Fibroblast of mammary gland (primary cell): ENCODE data around the gene KIF26A.
A peak's percentile ranks its signal among the peaks of the same experiment; 100 is the strongest.

ENCODE experiments used
- DNase-seq: peaks from one replicate; pipeline ENCODE4 v3.0.0-alpha.2; 2010; ENCODE audit warnings: low read depth
- H3K4me3 ChIP-seq: 2 replicates; pipeline ENCODE4 v1.5.1; 2011; ENCODE audit warnings: low read depth, mild to moderate bottlenecking, low read length, moderate library complexity; ENCODE audit not compliant: control insufficient read depth
- CTCF ChIP-seq: conservative IDR thresholded peaks from 2 replicates; pipeline ENCODE4 v1.5.1; 2011; ENCODE audit warnings: low read depth, low read length, inconsistent platforms; ENCODE audit not compliant: control insufficient read depth, insufficient read depth

Gene KIF26A

GRCh38 chr14:104136472-104137296, 1.7 kb upstream of the KIF26A start:
- DNase-seq = no peak
- no peak overlapping the region for H3K4me3 ChIP-seq
- no peak for TF ChIP-seq CTCF

GRCh38 chr14:104137297-104138097, 890 bp upstream of the KIF26A start:
- DNase-seq = peak; percentile 32
- peak; percentile 18 for TF ChIP-seq CTCF
- no peak overlapping the region for H3K4me3 ChIP-seq

GRCh38 chr14:104138718-104139459, 502 bp downstream of the KIF26A start:
- no peak for DNase-seq
- H3K4me3 ChIP-seq = no peak overlapping the region
- TF ChIP-seq CTCF = no peak

- no peak for DNase-seq
- TF ChIP-seq CTCF = no peak
- H3K4me3 ChIP-seq = no peak overlapping the region
These were observed 1.2 kb downstream of the KIF26A start for GRCh38 chr14:104139460-104140212.

GRCh38 chr14:104140213-104140462, 1.8 kb downstream of the KIF26A start:
- no peak for DNase-seq
- H3K4me3 ChIP-seq = no peak overlapping the region
- TF ChIP-seq CTCF = no peak
